GM12878 (cell line): ENCODE measurements around the gene FBF1. TPM values are rescaled to one million over a fixed set of nuclear protein-coding genes. Genes with fewer than 3 reads are reported as not detected.

Source experiments
- BHLHE40 ChIP-seq, 2 experiments: fragments of 450-650 bp in 1 of 2; IDR thresholded peaks; 2 replicates each; pipeline ENCODE4 v1.6.1; 2011 to 2017; ENCODE audit warnings: low read depth in 2 of 2, borderline replicate concordance in 1 of 2, improper control_type of control experiment in 1 of 2, low read length in 1 of 2, mild to moderate bottlenecking in 1 of 2
- CUX1 ChIP-seq: IDR thresholded peaks from 2 replicates; pipeline ENCODE4 v1.6.1; 2012; ENCODE audit warnings: improper control_type of control experiment, low read depth, low read length; ENCODE audit not compliant: insufficient replicate concordance
- EP300 ChIP-seq, 2 experiments: fragments of 150-350 bp in 1 of 2; IDR thresholded peaks; 2 replicates each; pipeline ENCODE4 v1.6.1; 2011 to 2012; ENCODE audit warnings: low read depth in 2 of 2, low read length in 2 of 2, borderline replicate concordance in 1 of 2, improper control_type of control experiment in 1 of 2, inconsistent platforms in 1 of 2; ENCODE audit not compliant: control insufficient read depth in 1 of 2
- HDAC2 ChIP-seq: fragments of 200-600 bp; sonication (generic); IDR thresholded peaks from 2 replicates; pipeline ENCODE4 v1.6.1; 2017
- IKZF1 ChIP-seq: fragments of 450-650 bp; conservative IDR thresholded peaks from 2 replicates; pipeline ENCODE4 v1.6.1; 2017; ENCODE audit warnings: antibody characterized with exemption, mild to moderate bottlenecking
- IKZF2 ChIP-seq, 2 experiments: fragments of 450-650 bp; IDR thresholded peaks; 2 replicates each; pipeline ENCODE4 v1.6.1; 2017; ENCODE audit warnings: mild to moderate bottlenecking in 2 of 2, moderate library complexity in 2 of 2
- MEF2B ChIP-seq: fragments of 450-650 bp; IDR thresholded peaks from 2 replicates; pipeline ENCODE4 v1.6.1; 2018; ENCODE audit warnings: mild to moderate bottlenecking, moderate library complexity; ENCODE audit not compliant: partially characterized antibody, poor library complexity, severe bottlenecking
- MTA2 ChIP-seq: fragments of 450-650 bp; IDR thresholded peaks from 2 replicates; pipeline ENCODE4 v1.6.1; 2016; ENCODE audit warnings: low read depth, mild to moderate bottlenecking, moderate library complexity
- PAX5 ChIP-seq: IDR thresholded peaks from 2 replicates; pipeline ENCODE4 v1.6.1; 2011; ENCODE audit warnings: low read depth, low read length, borderline replicate concordance
- POU2F2 ChIP-seq: IDR thresholded peaks from 3 replicates; pipeline ENCODE4 v1.6.1; 2011; ENCODE audit warnings: low read depth, mild to moderate bottlenecking, low read length, borderline replicate concordance
- RELA ChIP-seq: fragments of 450-650 bp; IDR thresholded peaks from 2 replicates; pipeline ENCODE4 v1.8.0; 2014; ENCODE audit warnings: borderline replicate concordance; ENCODE audit not compliant: partially characterized antibody
- SIN3A ChIP-seq: IDR thresholded peaks from 2 replicates; pipeline ENCODE4 v1.6.1; 2012; ENCODE audit warnings: low read depth, low read length, improper control_type of control experiment
- STAT1 ChIP-seq: fragments of 450-650 bp; conservative IDR thresholded peaks from 2 replicates; pipeline ENCODE4 v1.6.1; 2014; ENCODE audit warnings: antibody characterized with exemption, mild to moderate bottlenecking
- TARDBP ChIP-seq: IDR thresholded peaks from 2 replicates; pipeline ENCODE4 v1.6.1; 2016; ENCODE audit warnings: borderline replicate concordance
- ZBED1 ChIP-seq: IDR thresholded peaks from 2 replicates; pipeline ENCODE4 v1.6.1; 2016; ENCODE audit warnings: borderline replicate concordance
- ZBTB40 ChIP-seq: fragments of 450-650 bp; IDR thresholded peaks from 2 replicates; pipeline ENCODE4 v1.6.1; 2016; ENCODE audit warnings: mild to moderate bottlenecking, moderate library complexity, borderline replicate concordance
- ZNF217 ChIP-seq: fragments of 450-650 bp; IDR thresholded peaks from 2 replicates; pipeline ENCODE4 v1.6.1; 2017; ENCODE audit warnings: antibody characterized with exemption, mild to moderate bottlenecking
- polyA plus RNA-seq, 11 experiments: library from polyadenylated mRNA; depleted of rRNA in 4 of 11; unstranded in 6 of 11; stranded (reverse) in 5 of 11; fragments of >200 nt; fragmentation: Nextera tagmentation in 4 of 11; fragmentation: Illumina TruSeq in 1 of 11; extraction: Ambion mirVana in 4 of 11; extraction: Trizol in 1 of 11; gene quantifications; 1 replicate in 1 of 11; 2 replicates in 10 of 11; pipeline versions ENCODE4 v1.2.1 to v1.2.3, GENCODE V29; 2011 to 2016; ENCODE audit warnings: inconsistent platforms in 2 of 11, missing spikeins in 2 of 11, low read depth in 1 of 11
- total RNA-seq, 4 experiments: library from RNA; depleted of rRNA in 3 of 4; stranded (reverse); fragments of >200 nt in 3 of 4; fragmentation: Illumina TruSeq in 1 of 4; extraction: Trizol in 1 of 4; gene quantifications; 2 replicates each; pipeline versions ENCODE4 v1.2.1 to v1.2.3, GENCODE V29; 2013 to 2021
- TF ChIP-seq, protein P1 (sequence below): fragments of 450-650 bp; conservative IDR thresholded peaks from 2 replicates; pipeline ENCODE4 v1.6.1; 2017; ENCODE audit warnings: mild to moderate bottlenecking, moderate library complexity

FBF1 gene
- total and polyA plus RNA-seq, 10 of the 15 experiments (the other 5 are each of a cell fraction or from before 2014, with no cell fraction given), result 0.29 to 15.0 (median 7.0) TPM

GRCh38 chr17:75940727-75941441 lies at the start of gene FBF1 (continued):
- TF ChIP-seq ZBTB40 (no peak; the same call in 1 of the 2 replicates), IKZF2 (IDR thresholded peaks at IDR 0.05) (no peak), PAX5 (no peak), ZBED1 (no peak), ZNF217 (no peak), EP300 (IDR thresholded peaks at IDR 0.05; ENCODE audit: borderline replicate concordance in 1 of 2, control insufficient read depth in 1 of 2, low read depth in 2 of 2, low read length in 2 of 2) (no peak), TARDBP (peak; percentile 91), IKZF1 (peak; percentile 92), CUX1 (no peak), STAT1 (no peak; the same call in 1 of the 2 replicates), MEF2B (no peak), BHLHE40 (IDR thresholded peaks at IDR 0.05; ENCODE audit: borderline replicate concordance in 1 of 2, low read depth in 2 of 2, low read length in 1 of 2) (peak; percentile 10 to 64; a peak in 2 of 4 replicates), RELA (peak; percentile 39), SIN3A (peak; percentile 96), POU2F2 (peak; percentile 72; the same call in 2 of the 3 replicates), MTA2 (no peak), HDAC2 (no peak)
- TF ChIP-seq, protein P1, sequence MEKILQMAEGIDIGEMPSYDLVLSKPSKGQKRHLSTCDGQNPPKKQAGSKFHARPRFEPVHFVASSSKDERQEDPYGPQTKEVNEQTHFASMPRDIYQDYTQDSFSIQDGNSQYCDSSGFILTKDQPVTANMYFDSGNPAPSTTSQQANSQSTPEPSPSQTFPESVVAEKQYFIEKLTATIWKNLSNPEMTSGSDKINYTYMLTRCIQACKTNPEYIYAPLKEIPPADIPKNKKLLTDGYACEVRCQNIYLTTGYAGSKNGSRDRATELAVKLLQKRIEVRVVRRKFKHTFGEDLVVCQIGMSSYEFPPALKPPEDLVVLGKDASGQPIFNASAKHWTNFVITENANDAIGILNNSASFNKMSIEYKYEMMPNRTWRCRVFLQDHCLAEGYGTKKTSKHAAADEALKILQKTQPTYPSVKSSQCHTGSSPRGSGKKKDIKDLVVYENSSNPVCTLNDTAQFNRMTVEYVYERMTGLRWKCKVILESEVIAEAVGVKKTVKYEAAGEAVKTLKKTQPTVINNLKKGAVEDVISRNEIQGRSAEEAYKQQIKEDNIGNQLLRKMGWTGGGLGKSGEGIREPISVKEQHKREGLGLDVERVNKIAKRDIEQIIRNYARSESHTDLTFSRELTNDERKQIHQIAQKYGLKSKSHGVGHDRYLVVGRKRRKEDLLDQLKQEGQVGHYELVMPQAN, result peak; percentile 64
